Measurements from ENCODE around the gene COL6A3.
"Not testable (repeated sequence)": the region's sequence is repeated elsewhere in the genome, so short reads cannot be mapped to it uniquely, and the experiment has no call there.

The COL6A3 gene

DNA sequence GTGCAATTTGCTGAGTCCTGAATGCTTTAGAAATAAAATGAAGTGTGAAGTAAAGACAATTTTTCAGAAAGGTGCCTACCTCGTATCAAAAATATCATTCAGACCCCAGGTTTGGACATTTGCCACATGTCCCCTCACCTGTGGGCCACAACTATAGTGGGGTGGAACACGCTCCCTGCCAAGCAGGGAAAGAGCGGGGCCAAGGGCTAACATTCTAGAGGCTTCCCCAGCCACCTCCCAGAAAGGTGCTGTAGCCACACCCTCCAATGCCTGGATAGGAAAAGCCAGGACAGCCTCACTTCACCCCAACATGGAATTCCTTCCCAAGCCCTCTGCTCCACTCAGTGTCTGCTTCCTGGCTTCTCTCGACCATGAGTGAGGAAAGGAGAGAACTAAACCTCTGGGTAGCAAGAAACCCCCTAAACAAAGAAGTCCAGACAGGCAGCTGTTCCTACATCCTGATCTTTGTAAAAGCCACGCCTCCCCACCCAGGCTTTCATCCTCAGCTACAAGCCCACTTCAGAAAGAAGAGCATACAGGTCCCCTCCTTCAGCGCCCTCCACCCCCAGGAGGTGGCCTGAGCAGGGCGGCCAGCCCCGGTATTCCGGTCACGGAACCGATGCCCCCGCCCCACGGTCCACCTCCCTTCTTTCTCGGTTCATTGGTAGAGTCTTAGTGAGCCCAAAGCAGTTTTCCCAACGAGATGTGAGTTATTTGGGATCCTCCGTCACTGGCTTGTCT lies 2.1 kb downstream of the COL6A3 start:
- DNase-seq = no peak

DNA sequence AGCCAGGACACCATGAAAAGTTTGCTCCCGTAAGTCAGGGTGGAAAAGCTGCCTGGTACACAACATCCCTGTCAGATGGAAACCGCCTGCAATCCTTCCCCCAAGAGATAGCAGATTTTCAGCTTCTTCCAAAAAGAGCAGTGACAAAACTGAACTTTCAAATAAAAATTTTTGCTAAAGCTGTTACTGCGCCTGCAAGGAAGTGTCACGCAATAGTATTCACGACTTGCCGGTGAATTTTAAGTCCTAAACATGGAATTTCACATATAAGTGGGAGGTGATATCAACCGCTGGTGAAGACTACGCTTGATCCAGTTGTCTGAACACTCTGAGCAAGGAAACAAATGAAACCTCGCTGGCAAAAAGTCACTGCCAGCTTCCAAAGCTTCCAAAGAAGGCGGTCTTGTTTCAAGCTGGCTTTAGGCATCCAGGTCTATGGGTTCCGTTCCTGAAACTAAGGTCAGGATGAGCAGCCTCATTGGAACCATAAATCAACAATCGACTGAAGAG lies 2.8 kb downstream of the COL6A3 start:
- no peak for DNase-seq

DNA sequence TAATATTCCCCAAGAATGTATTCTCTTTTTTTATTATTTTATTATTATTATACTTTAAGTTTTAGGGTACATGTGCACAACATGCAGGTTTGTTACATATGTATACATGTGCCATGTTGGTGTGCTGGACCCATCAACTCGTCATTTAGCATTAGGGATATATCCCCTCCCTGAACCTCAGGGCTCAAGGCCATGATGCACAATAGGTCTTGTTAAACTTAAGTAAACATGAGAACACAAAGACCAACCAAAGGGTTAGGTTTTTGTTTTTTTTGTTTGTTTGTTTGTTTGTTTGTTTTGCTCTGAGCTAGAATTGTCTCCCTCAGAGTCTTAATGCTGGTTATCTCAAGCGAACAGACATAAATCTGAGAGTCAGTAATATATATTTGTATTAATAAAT lies 4.7 kb downstream of the COL6A3 start:
- not testable (repeated sequence) for DNase-seq

- DNase-seq = no peak
These were observed 5.5 kb downstream of the COL6A3 start for GRCh38 chr2:237408335-237409000.

DNA sequence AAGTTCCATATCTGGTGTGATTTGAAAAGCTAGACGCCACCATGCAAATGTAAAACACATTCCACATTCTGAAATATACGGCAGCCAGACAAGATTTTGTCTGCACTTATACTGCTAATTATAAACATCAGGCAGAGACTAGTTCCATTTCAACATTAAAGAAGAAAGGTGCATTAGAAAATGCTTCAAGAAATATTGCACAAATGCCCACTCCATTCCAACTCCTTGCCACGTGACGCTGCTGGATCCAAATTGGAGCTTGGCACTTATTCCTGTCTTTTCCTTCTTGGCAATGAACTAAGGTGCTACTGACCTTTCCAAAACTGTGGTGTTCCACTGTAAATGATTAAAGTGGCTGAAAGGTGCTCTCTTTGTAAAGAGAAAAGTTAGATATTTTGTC lies 6.3 kb downstream of the COL6A3 start:
- DNase-seq = no peak

- DNase-seq = no peak
These were observed 7.5 kb downstream of the COL6A3 start for GRCh38 chr2:237406371-237406895.

DNA sequence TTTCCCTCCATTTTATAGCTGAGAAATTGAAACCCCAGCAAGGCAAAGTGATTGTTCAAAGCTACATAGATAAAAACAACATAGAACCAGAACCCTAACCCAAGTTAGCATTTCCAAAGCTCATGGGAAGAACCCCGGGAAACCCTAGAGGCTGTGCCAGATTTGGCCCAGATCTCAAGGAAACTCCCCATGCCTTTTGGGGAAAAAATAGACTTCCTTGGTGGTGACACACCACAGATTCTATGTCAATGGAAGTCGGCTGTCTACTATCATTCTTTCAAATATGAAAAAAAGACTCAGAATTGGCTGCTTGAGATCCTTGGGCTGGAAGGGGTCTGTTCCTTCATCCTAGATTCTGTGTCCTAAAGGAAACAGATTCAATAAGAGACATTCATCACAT lies 8.4 kb downstream of the COL6A3 start:
- no peak for DNase-seq

DNA sequence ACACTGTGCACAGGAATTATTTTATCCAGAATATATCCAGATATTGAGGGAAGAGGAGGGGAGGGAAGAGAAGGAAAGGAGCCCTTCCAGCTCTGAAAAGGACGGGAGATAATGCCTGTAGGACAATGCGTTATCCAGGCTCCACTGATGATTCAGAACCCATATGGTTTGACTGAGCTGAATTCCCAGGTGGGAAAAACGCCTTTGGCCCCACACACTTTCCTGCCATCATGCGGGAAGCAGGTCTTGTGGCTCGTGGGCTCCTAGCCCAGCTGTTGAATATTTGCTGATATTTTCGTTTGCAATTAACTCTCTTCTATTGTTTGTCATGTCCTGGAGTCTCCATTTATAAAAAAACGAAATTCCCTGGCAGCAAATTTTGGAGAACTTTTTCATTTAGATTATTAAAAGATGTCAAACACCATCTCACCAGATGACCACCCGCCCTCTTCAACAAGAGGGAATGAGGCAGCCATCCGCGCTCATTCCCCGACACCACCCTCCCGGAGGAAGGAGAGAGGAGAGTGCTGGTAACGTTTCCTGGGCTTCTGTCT lies 8.9 kb downstream of the COL6A3 start:
- DNase-seq = no peak

DNA sequence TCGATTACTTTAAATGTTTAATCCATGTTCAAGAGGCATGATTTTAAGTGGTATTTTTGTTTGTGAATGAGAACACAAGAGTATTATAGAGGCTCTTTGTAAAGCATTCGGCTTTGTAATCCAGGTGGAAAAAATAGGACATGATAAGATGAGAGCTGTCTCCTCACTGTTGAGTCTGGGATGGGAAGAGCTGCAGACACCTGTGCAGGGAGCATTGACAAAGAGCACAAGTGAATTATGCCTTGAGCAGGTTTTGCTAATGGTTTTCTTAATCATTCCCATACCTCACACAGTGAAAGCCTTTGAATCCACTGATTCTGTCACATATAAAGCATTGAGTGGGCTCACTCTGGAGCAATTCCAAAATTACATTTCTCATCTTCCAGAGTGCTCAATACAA lies 9.6 kb downstream of the COL6A3 start:
- no peak for DNase-seq

DNA sequence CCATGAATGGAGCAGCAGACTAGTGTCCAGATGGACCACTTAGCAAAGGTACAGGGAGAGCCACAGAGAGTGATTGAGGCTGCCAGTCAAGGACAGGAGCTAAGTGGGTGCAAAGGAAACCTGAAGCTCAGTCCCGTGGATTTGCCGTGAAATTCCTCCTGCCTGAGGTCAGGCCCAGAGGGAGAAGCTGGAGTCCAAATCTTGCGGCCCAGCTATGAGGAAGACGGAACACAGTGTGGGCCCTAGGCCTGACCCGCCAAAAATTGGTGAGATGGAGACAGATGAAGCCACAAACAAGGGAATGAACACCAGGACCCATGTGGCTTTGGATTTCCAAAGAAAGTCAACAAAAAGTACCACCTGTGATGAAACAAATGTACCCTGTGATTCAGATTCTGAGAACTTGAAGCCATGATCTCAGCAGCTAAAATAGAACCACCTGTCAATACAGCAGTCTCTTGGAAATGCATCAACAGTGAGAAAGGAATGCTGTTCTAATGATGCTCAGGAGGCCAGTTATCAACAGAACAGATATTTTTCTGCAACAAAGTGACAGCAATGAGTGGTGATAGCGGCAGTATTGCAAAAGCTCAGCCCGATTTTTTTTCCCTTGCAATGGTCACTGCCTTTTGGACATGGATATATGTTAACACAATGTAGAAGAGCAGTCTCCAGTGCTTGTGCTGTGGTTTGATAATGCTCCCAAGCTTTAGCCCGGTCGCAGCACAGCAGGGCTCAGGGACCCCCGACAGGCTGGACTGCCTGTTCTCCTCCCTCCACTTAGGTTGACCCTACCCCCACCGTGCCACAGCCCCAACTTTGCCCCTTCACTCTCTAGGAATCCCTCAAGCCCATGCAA lies 10.7 kb downstream of the COL6A3 start:
- DNase-seq = no peak

- no peak for DNase-seq
These were observed 13.8 kb downstream of the COL6A3 start for GRCh38 chr2:237400199-237400598.

DNA sequence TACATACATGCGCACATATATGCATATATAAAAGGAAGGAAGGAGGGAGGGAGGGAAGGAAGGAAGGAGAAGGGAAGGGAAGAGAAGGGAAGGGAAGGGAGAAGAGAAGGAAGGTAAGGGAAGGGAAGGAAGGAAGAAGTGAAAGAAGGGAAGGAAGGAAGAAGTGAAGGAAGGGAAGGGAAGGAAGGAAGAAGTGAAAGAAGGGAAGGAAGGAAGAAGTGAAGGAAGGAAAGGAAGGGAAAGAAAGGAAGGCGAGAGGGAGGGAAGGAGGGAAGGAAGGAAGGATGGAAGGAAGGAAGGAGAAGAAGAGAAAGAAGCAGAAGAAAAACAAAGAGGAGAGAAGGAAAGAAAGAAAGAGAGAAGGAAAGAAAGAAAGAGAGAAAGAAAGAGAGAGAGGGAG lies 16.9 kb downstream of the COL6A3 start:
- no peak for DNase-seq

- no peak for DNase-seq
These were observed 20.4 kb downstream of the COL6A3 start for GRCh38 chr2:237393523-237393922.

- DNase-seq = no peak
These were observed 21.8 kb downstream of the COL6A3 start for GRCh38 chr2:237392186-237392585.

GRCh38 chr2:237391140-237391539 lies 22.8 kb downstream of the COL6A3 start:
- no peak for DNase-seq

DNA sequence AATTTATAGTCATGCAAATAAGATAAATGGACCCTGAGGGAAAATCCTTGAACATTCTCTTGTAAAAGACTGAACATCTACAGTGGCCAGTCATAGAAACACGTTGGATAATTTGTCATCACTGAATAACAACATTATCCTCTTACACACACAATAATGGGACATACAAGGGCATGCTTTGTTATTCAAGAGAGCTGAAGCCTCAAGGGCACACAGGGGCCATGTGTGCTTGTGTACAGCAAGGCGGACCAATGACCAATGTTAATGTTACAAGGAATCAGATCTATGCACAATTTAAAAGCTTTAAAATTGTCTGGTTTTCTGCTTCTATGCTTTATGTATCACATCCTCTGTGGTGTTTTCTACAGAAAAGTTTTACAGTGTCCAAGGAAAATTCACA lies 23.7 kb downstream of the COL6A3 start:
- DNase-seq = no peak

GRCh38 chr2:237389831-237390230 lies 24.1 kb downstream of the COL6A3 start:
- DNase-seq = no peak

- no peak for DNase-seq
These were observed 25.9 kb downstream of the COL6A3 start for GRCh38 chr2:237388036-237388435.

GRCh38 chr2:237384672-237385020 lies 29.3 kb downstream of the COL6A3 start:
- DNase-seq = no peak

- DNase-seq = no peak
These were observed 29.8 kb downstream of the COL6A3 start for GRCh38 chr2:237383991-237384671.

DNA sequence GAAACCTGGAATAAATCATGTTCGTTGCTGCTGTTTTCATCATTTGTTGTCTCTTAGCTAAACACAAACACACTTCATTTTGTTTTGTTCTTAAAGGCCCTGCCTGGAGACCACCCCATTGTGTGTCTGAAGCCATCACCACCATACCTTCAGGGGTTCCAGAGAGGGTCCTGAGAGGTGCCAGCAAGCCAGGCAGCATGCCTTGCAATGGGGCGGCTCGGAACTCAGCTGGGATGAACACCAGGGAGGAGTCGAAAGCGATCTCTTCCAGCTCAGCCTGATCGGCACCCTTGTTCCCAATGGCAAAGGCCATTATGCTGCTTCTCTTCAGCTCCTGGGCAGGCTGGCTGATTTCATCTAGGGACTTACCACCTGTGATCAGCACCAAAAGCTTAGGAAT lies 33.2 kb downstream of the COL6A3 start:
- DNase-seq = no peak

GRCh38 chr2:237379636-237380035 lies 34.3 kb downstream of the COL6A3 start:
- no peak for DNase-seq

DNA sequence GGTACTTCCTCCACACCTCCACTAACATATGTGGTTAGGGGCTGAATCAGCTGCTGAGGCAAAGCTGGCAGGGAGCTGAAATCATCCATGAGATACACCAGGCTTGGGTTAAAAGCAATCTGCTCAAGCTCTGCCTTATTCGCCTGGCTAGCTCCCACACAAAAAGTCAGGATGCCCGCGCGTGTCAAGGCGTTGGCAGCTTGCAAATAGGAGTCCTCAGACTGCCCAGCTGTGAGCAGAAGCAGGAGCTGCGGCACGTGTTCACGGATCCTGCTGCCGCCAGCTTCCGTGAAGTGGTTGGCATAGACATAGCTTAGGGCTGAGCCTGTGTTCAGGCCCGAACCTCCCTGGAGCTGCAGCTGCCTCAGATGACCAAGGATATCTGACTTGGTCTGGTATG lies 35.3 kb downstream of the COL6A3 start:
- DNase-seq = no peak
